HAP-1 (cell line): Measurements from ENCODE around the gene CBLN3.
A peak's percentile ranks its signal among the peaks of the same experiment; 100 is the strongest.

Experiments
- DNase-seq, 2 experiments: peaks; one replicate each; pipeline ENCODE4 v3.0.0-alpha.2; 2016 to 2020; ENCODE audit warnings: low spot score in 2 of 2
- H3K27me3 ChIP-seq: fragments of 250-450 bp; sonication (Bioruptor Pico); 2 replicates; pipeline ENCODE4 v1.5.1; 2020; ENCODE audit warnings: low read depth, mild to moderate bottlenecking, moderate library complexity
- H3K36me3 ChIP-seq: fragments of 250-450 bp; sonication (Bioruptor Pico); replicated peaks from 2 replicates; pipeline ENCODE4 v1.5.1; 2020; ENCODE audit warnings: mild to moderate bottlenecking
- H3K4me1 ChIP-seq: fragments of 250-450 bp; sonication (Bioruptor Pico); 2 replicates; pipeline ENCODE4 v1.5.1; 2020; ENCODE audit warnings: mild to moderate bottlenecking
- H3K4me3 ChIP-seq: fragments of 250-450 bp; sonication (Bioruptor Pico); 2 replicates; pipeline ENCODE4 v1.5.1; 2020; ENCODE audit warnings: mild to moderate bottlenecking, moderate library complexity
- H3K9me3 ChIP-seq: fragments of 250-450 bp; sonication (Bioruptor Pico); 2 replicates; pipeline ENCODE4 v1.5.1; 2020; ENCODE audit warnings: mild to moderate bottlenecking, moderate library complexity
- in situ Hi-C: fragments of 300-500 bp; cut with MboI; formaldehyde crosslinking; loops from 3 replicates; pipeline ENCODE4 v1.14.3; 2020; ENCODE audit warnings: low sequenced_read_pairs, inconsistent platforms, mixed read lengths

CBLN3 gene

DNA sequence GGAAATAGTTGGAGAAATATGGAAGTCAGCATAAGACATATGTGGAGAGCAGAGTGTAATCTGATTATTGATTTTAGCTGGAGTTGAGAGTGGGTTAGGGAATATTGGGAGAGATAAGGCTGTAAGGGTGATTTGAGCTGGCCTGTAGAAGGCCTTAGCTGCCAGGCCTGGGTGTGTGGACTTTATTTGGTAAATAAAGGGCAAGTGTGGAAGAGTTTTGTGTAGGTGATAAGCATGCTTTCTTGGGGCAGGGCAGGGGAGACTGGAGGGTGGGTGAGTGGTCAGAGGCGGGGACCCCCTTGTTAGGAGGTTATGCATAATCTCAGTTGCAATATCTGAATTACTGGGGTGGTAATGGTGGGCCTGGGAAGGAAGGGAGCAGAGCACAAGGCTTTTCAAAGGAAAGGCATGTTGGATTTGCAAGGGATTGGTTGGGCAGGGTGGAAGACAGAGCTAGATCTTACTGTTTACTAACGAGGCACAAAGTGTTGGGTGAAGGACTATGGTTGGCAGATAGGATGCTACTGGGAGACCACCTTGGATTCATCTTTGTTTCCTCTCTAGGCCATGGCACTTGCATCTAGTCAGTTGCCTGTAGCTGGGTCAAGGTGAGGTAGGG is 5.8 kb upstream of the CBLN3 start:
- Histone ChIP-seq H3K9me3 (no peaks in the 10 kb centered on the region), H3K36me3 (peaks cover 56% of the 10 kb centered on the region), H3K4me3 (no peak overlapping the region), H3K27me3 (no peaks in the 10 kb centered on the region), H3K4me1 (peaks cover 8% of the 10 kb centered on the region)
- DNase-seq: no peak
- in situ Hi-C loops: no loop called here

DNA sequence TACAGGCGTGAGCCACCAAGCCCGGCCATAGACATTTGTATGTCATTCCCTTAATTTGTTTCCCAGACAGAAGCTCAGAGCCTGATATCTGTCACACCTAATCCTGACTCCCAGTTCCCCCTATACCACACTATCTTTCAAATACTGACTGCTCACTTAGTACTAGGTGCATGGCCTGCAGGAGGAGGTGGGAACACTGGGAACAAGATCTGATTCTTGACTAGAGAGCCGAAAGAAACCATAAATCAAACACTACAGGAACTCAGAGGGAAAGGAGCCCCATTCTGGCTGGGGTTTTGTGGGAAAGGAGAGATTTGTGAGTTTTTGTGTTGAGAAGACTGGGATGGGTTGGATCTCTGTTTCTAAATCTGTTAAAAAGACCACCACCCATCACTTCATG is 5.2 kb upstream of the CBLN3 start:
- no peak for DNase-seq
- Histone ChIP-seq H3K4me3 (no peak overlapping the region), H3K36me3 (peaks cover 53% of the 10 kb centered on the region), H3K9me3 (no peaks in the 10 kb centered on the region), H3K4me1 (peaks cover 8% of the 10 kb centered on the region), H3K27me3 (no peaks in the 10 kb centered on the region)
- in situ Hi-C loops: loop anchor here (5.0 kb wide), 2 partner anchors 102 to 192 kb away; partner anchors contain the start of gene TINF2

DNA sequence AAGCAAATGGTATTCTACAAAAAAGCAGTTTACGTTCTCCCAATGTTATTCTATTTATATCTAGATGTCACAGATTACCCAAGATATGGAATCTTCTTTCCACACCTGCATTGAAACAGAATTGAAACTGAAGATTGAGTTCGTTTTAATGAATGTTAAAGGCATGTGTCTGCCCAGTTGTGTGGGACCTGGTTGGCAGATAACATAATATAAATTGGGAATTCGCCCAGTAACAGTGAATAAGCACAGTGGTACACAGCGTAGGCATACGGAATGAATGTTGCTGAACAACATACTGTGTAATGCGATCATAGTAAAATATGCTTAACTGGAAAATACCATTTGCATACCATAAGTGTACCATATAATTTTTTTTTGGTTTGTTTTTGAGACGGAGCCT is 4.6 kb upstream of the CBLN3 start:
- no peak for DNase-seq
- Histone ChIP-seq H3K36me3 (peaks cover 46% of the 10 kb centered on the region), H3K4me3 (no peak overlapping the region), H3K4me1 (peaks cover 13% of the 10 kb centered on the region), H3K27me3 (no peaks in the 10 kb centered on the region), H3K9me3 (no peaks in the 10 kb centered on the region)
- in situ Hi-C loops: loop anchor here (5.0 kb wide), 2 partner anchors 102 to 192 kb away; partner anchors contain the start of gene TINF2

DNA sequence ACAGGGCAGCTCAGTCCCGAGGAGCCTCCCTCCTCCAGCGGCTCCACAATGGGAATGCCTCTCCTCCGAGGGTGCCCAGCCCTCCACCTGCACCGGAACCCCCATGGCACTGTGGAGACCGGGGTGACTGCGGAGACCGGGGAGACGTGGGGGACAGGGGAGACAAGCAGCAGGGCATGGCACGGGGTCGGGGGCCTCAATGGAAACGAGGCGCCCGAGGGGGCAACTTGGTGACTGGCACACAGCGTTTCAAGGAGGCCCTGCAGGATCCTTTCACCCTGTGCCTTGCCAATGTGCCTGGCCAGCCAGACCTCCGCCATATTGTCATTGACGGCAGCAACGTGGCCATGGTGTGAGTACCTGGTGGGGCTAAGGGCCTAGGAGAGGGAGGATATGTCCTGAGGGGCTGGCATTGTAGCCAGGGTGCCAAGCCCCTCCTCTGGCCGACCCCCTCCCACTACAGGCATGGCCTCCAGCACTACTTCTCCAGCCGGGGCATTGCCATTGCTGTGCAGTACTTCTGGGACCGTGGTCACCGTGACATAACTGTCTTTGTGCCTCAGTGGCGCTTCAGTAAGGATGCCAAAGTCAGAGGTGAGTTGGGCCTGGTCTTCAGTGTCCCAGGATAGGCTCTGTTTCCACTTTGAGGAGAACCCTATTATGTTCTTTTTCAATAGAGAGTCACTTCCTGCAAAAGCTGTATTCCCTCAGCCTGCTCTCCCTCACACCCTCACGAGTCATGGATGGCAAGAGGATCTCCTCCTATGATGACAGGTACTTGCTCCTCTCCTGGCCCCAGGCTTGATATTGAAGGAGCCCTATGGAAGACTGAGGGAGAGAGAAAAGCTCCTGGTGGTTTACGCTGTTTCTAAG is 3.0 kb upstream of the CBLN3 start:
- no peak for DNase-seq
- Histone ChIP-seq H3K4me3 (no peak overlapping the region), H3K27me3 (no peaks in the 10 kb centered on the region), H3K9me3 (no peaks in the 10 kb centered on the region), H3K36me3 (peaks cover 31% of the 10 kb centered on the region), H3K4me1 (peaks cover 13% of the 10 kb centered on the region)
- in situ Hi-C loops: loop anchor here (5.0 kb wide), 2 partner anchors 100 to 190 kb away; partner anchors contain the start of gene TINF2

DNA sequence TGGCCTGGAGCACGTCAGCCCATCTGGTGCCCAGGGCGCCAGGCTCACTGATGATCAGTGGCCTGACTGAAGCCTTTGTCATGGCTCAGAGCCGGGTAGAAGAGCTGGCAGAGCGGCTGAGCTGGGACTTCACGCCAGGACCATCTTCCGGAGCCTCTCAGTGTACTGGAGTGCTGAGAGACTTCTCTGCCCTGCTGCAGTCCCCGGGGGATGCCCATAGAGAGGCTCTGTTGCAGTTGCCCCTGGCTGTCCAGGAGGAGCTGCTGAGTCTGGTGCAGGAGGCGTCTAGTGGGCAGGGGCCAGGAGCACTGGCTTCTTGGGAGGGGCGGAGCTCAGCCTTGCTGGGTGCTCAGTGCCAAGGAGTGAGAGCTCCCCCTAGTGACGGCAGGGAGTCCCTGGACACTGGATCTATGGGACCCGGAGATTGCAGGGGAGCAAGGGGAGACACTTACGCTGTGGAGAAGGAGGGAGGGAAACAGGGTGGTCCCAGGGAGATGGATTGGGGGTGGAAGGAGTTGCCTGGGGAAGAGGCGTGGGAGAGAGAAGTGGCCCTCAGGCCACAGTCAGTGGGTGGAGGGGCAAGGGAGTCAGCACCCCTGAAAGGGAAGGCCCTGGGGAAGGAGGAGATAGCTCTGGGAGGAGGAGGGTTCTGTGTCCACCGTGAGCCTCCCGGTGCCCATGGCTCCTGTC is 2.2 kb upstream of the CBLN3 start:
- in situ Hi-C loops: loop anchor here (5.0 kb wide), 2 partner anchors 99 to 189 kb away; partner anchors contain the start of gene TINF2
- Histone ChIP-seq H3K36me3 (peaks cover 23% of the 10 kb centered on the region), H3K4me1 (peaks cover 13% of the 10 kb centered on the region), H3K4me3 (no peak overlapping the region; the same call in 1 of the 2 replicates), H3K9me3 (no peaks in the 10 kb centered on the region), H3K27me3 (no peaks in the 10 kb centered on the region)
- DNase-seq: peak; percentile 92 to 97

DNA sequence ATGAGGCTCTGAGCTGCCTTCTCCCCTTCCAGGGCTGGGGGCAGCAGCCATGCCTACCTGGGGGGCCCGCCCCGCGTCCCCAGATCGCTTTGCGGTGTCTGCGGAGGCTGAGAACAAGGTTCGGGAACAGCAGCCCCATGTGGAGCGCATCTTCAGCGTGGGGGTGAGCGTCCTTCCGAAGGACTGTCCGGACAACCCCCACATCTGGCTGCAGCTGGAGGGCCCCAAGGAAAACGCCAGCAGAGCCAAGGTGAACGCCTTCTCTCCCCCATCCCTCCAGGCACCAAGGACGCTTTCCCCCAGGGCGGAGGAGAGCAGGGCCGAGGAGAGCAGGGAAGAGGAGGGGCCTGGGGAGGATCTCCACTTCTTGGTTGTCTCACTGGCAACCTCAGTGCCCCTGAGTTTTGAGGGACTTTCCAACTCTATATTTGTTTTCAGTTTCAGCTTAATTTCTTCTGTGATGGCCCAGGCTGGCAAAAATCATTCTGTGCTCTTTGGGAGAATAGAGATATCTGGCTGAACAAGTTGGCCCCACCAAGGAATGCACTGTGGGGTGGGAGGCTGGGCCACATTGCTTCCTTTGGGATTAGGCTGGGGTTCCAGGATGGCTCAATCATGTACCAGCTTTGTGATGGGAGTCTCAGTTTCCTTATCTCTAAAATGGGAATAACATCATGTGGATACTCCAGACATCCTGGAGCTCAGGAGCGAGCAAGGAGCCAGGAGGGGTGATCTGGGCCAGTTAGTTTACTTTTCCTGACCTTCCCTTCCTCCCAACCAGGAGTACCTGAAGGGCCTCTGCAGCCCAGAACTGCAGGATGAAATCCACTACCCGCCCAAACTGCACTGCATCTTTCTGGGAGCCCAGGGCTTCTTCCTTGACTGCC is 1.5 kb upstream of the CBLN3 start:
- Histone ChIP-seq H3K9me3 (no peaks in the 10 kb centered on the region), H3K27me3 (no peaks in the 10 kb centered on the region), H3K4me3 (peak overlapping the region; percentile 59), H3K4me1 (peaks cover 13% of the 10 kb centered on the region), H3K36me3 (peaks cover 15% of the 10 kb centered on the region)
- peak in 1 of 2 experiments; percentile 70 for DNase-seq
- in situ Hi-C loops: loop anchor here (5.0 kb wide), 2 partner anchors 99 to 189 kb away; partner anchors contain the start of gene TINF2

DNA sequence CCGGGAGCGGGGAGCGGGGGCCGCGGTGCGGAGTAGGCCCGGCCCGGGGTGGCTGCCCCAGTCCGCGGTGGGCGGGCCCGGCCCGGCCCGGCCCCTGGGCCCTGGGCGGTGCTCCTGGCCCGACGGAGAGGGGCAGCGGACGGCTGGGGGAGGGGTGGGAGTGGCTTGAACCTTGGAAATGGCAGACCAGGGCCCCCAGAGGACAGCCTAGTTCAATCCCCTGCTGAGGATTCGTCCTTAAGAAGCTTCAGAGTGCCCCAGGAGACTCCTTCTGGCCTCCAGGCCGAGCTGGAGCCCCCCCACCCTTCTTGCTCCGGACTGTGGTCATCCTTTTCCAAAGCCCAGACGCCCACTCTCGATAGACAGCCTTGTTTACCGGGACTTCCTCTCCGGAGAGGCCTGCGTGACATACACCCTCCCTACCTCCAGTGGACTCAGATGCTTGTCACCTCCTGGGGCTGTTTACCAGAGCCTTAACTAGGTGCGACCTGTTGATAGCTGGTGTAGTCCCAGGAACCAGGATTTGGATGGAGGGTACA is 744 bp upstream of the CBLN3 start:
- H3K4me3 ChIP-seq: peak overlapping the region; percentile 59

DNA sequence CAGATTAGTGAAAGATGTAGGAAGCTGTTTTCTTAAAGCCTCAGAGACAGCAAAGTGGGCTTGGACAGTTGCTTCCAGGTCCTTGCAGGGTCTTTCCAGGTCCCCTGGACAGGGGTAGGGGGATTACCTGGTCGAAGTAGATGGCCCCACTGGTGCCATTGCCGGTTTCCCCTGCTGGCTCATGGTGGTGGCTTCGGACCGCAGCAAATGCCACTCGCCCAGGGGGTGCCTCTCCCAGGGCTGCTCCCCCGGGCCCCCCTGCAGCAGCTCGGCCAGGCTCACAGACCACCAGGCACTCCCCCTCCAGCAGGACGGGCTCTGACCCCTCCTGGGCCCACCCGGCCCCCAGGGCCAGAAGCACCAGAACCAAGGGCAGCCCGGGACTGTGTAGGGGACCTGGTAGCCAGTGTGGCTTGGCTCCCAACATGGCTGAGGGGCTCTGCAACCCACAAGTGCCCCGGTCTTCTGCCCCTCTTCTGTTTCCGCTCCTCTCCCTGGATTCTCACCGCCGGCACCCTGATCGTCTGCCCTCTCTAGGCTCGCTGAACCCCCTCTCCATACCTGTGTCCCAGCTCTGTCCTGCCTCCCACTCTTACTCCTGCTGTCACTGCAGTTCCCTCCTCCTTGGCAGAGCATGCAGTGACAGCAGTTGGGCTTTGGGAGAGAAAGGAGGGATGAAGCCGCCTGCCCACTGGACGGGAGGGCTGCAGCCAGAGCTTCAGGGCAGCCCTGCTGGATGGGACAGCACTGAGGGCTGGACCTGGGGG is 657 bp downstream of the CBLN3 start:
- Histone ChIP-seq H3K4me1 (peaks cover 13% of the 10 kb centered on the region), H3K4me3 (no peak overlapping the region), H3K27me3 (no peaks in the 10 kb centered on the region), H3K36me3 (peaks cover 11% of the 10 kb centered on the region), H3K9me3 (no peaks in the 10 kb centered on the region)
- in situ Hi-C loops: no loop called here
- no peak for DNase-seq

More for the DNA sequence above, 744 bp upstream of the CBLN3 start:
- in situ Hi-C loops: loop anchor here (5.0 kb wide), 2 partner anchors 98 to 188 kb away; partner anchors contain the start of gene TINF2
- Histone ChIP-seq H3K36me3 (peaks cover 11% of the 10 kb centered on the region), H3K4me1 (peaks cover 13% of the 10 kb centered on the region), H3K27me3 (no peaks in the 10 kb centered on the region), H3K9me3 (no peaks in the 10 kb centered on the region)
- DNase-seq: peak; percentile 16 to 86

DNA sequence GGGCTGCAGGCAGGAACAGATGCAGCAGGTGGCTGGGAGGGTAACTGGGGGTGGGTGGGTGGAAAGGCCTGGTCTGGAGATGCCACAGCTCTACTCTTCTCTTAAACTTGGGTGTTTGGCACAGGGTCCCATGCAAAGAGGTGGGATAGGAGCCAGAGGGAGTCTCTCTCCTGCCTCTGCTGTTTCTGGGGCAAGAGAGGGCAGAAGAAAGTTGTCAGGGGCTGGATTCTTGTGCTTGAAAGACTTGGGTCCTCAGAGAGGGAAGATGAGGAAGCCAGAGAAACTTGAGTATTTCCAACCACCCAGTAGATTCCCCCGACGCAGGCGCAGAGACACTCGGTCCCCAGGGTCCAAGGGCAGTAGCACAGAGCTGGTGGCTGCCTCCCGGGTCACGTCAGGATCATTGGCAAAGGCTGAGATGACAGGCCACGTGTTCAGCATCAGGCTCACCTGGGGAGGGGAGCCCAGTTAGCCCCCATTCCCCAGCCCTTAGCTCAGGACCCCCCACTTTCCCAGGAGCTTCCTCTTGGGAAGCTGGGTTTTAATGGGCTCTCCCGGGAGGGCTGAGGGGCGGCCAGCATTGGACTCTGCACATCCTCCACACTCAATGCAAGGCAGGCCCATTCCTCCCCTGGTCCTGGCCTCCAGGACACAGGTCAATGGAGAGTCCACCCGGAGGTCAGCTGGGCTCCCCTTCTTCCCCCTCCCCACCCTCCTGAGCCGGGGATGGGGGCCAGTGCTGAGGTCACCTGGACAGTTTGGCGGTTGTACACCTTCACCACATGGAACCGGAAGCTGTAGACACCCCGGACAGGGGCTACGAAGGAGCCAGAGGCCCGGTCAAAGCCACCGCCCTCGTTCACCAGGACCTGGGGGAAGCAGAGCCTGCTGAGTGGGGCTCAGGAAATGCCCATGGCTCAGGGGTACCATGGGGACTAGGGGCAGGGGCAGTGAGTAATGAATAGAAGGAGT is 1.6 kb downstream of the CBLN3 start:
- H3K27me3 ChIP-seq: no peaks in the 10 kb centered on the region
- H3K4me3 ChIP-seq: no peak overlapping the region
- DNase-seq: no peak
- in situ Hi-C loops: no loop called here
- no peaks in the 10 kb centered on the region for H3K9me3 ChIP-seq
- H3K4me1 ChIP-seq: peaks cover 13% of the 10 kb centered on the region
- H3K36me3 ChIP-seq: peaks cover 5% of the 10 kb centered on the region

DNA sequence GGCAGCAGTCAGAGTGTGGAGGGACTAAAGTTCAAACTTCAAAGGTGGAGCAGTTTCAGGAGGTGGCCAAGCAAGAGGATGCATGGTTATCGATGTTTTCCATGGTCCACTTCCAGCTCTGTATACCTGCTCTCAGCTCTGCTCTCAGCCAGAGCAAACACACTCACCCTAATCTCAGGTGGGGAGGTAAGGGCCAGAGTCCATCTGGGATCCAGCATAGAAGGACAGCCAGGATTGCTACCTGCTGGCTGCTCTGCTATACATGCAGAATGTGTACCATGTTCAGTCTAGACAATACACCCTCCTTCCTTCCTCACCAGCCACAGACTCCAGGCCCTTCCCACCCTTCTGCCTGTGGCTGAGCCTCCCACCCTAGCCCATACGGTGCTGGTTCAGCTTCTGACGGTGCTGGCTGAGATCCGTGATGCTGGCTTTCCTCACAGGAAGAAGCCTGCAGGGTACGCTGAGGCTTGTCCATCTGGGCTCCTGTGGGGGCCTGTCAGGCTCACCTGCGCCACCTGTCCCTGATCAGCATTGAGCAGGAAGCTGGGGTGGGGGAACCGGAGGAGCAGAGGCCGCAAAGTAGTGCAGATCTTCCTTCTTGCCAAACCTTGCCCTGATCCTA is 2.4 kb downstream of the CBLN3 start:
- H3K4me3 ChIP-seq: no peak overlapping the region
- H3K9me3 ChIP-seq: no peaks in the 10 kb centered on the region
- in situ Hi-C loops: no loop called here
- no peaks in the 10 kb centered on the region; the same call in 1 of the 2 replicates for H3K36me3 ChIP-seq
- H3K4me1 ChIP-seq: peaks cover 13% of the 10 kb centered on the region
- DNase-seq: no peak
- no peaks in the 10 kb centered on the region for H3K27me3 ChIP-seq
